ENCODE results near the gene SLCO3A1.

The SLCO3A1 gene

GRCh38 chr15:92033723-92034122 lies 180.2 kb downstream of the SLCO3A1 start:
- no peak for DNase-seq (ENCODE audit: extremely low read depth, low read depth)
- no peak for TF ChIP-seq CTCF (IDR thresholded peaks at IDR 0.05; ENCODE audit: low read depth, low read length, missing control alignments)
- H3K4me3 ChIP-seq (replicated peaks; ENCODE audit: low read depth, low read length) = no peak overlapping the region

GRCh38 chr15:92034227-92034626 lies 180.7 kb downstream of the SLCO3A1 start:
- H3K4me3 ChIP-seq (replicated peaks; ENCODE audit: low read depth, low read length) = no peak overlapping the region
- DNase-seq (ENCODE audit: extremely low read depth, low read depth) = no peak
- no peak for TF ChIP-seq CTCF (IDR thresholded peaks at IDR 0.05; ENCODE audit: low read depth, low read length, missing control alignments)

- TF ChIP-seq CTCF (IDR thresholded peaks at IDR 0.05; ENCODE audit: low read depth, low read length, missing control alignments) = no peak
- H3K4me3 ChIP-seq (replicated peaks; ENCODE audit: low read depth, low read length) = no peak overlapping the region
- no peak for DNase-seq (ENCODE audit: extremely low read depth, low read depth)
These were observed 182.0 kb downstream of the SLCO3A1 start for GRCh38 chr15:92035551-92035950.

GRCh38 chr15:92035961-92036360 lies 182.5 kb downstream of the SLCO3A1 start:
- H3K4me3 ChIP-seq (replicated peaks; ENCODE audit: low read depth, low read length) = no peak overlapping the region
- no peak for TF ChIP-seq CTCF (IDR thresholded peaks at IDR 0.05; ENCODE audit: low read depth, low read length, missing control alignments)
- DNase-seq (ENCODE audit: extremely low read depth, low read depth) = no peak

GRCh38 chr15:92037491-92037890 lies 184.0 kb downstream of the SLCO3A1 start:
- no peak overlapping the region for H3K4me3 ChIP-seq (replicated peaks; ENCODE audit: low read depth, low read length)
- TF ChIP-seq CTCF (IDR thresholded peaks at IDR 0.05; ENCODE audit: low read depth, low read length, missing control alignments) = no peak
- DNase-seq (ENCODE audit: extremely low read depth, low read depth) = no peak

- DNase-seq (ENCODE audit: extremely low read depth, low read depth) = no peak
- H3K4me3 ChIP-seq (replicated peaks; ENCODE audit: low read depth, low read length) = no peak overlapping the region
- TF ChIP-seq CTCF (IDR thresholded peaks at IDR 0.05; ENCODE audit: low read depth, low read length, missing control alignments) = no peak
These were observed 186.8 kb downstream of the SLCO3A1 start for GRCh38 chr15:92040350-92040749.

GRCh38 chr15:92041371-92041770 lies 187.9 kb downstream of the SLCO3A1 start:
- TF ChIP-seq CTCF (IDR thresholded peaks at IDR 0.05; ENCODE audit: low read depth, low read length, missing control alignments) = no peak
- no peak overlapping the region for H3K4me3 ChIP-seq (replicated peaks; ENCODE audit: low read depth, low read length)
- DNase-seq (ENCODE audit: extremely low read depth, low read depth) = no peak
